ENCODE measurements around the gene RXRA. TPM values are rescaled to one million over a fixed set of nuclear protein-coding genes. Genes with fewer than 3 reads are reported as not detected.

RXRA gene
- polyA plus RNA-seq, 1 experiment, result 5.3 TPM

DNA sequence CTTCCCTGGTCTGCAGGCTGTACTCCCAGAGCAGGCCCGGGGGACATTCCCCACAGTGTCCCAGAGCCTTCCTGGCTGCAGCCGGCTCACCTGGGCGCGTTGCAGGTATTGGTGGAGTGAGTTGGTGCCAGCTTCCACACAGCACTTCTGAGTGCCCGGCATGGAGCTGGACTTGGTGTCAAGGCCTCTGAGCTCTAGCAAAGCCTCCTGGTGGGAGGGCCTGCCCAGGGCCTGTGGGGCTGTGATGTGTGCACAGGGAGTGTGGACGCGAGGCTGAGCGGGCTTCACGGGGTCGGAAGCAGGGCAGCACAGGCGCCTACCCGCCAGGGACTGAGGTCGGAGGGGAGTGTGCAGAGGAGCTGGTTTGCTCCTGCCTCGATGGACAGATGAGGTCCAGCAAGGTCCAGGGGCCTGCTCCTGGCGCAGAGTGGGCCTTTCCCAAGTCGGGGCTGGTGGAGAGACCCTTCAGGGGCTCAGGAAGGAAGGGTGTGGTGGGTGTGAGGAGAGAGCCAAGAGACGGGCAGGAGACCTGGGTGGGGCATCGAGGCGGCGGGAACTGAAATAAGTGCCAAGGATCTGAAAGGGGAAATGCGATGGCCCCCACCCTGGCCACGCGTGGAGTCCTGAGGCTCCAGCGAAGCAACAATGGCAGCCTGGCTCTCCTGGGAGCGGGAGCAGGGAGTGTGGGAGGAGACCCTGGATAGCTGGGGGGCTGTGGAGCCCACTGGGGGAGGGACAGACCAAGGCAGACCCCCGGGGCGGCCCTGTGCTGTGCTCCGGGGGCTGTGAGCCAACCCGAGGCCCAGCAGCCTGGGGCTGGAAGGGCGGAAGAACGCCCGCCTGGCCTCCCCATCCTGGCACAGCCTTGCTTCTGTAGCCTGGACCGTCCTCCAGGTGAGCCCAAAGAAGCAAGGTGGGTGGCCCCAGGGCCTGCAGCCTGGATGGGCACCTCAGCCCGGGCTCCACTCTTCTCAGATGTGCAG lies 78.4 kb downstream of the RXRA start:
- POLR2A ChIA-PET, result no interaction called here
- no peak for DNase-seq (ENCODE audit: low read depth, low spot score)
- CTCF ChIA-PET, result interaction anchor here (0.6 to 2.4 kb wide), 2 partner anchors 234 to 291 kb away, joined by 3 to 7 read pairs; no protein-coding TSS in a partner anchor
- peaks cover under 1% of the 10 kb centered on the region; the same call in 1 of the 2 replicates for H3K9me3 ChIP-seq (ENCODE audit: control insufficient read depth, insufficient read depth, low read length)
- no peak overlapping the region for H3K4me3 ChIP-seq (ENCODE audit: low read depth, low read length)
- H3K27ac ChIP-seq (ENCODE audit: low read depth, low read length), result peak overlapping the region; percentile 43
- no peaks in the 10 kb centered on the region for H3K27me3 ChIP-seq (ENCODE audit: control insufficient read depth, insufficient read depth, low read length)
- TF ChIP-seq, protein P1, sequence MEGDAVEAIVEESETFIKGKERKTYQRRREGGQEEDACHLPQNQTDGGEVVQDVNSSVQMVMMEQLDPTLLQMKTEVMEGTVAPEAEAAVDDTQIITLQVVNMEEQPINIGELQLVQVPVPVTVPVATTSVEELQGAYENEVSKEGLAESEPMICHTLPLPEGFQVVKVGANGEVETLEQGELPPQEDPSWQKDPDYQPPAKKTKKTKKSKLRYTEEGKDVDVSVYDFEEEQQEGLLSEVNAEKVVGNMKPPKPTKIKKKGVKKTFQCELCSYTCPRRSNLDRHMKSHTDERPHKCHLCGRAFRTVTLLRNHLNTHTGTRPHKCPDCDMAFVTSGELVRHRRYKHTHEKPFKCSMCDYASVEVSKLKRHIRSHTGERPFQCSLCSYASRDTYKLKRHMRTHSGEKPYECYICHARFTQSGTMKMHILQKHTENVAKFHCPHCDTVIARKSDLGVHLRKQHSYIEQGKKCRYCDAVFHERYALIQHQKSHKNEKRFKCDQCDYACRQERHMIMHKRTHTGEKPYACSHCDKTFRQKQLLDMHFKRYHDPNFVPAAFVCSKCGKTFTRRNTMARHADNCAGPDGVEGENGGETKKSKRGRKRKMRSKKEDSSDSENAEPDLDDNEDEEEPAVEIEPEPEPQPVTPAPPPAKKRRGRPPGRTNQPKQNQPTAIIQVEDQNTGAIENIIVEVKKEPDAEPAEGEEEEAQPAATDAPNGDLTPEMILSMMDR (IDR thresholded peaks at IDR 0.05; ENCODE audit: low read depth, low read length), result no peak

DNA sequence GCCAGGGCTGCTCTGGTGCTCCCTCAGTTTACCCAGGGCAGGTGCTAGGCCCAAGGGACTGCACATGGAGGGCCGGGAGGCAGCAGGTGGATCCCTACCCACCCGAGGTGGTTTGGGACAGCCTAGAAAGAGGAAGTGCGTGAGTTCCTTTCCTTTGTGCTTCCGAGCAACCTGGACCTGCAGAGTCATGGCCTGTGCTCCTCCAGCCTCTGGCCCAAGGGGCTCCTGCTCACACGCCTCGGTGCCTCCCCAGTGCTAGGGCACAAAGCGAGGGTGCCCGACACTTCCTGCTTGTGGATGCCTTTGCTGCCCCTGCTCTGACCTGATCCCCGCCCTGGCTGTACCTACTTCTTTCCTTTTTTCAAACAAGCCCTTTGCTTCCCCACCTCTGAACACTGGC lies 79.3 kb downstream of the RXRA start:
- Histone ChIP-seq H3K9me3 (ENCODE audit: control insufficient read depth, insufficient read depth, low read length) (no peaks in the 10 kb centered on the region; the same call in 1 of the 2 replicates), H3K4me3 (ENCODE audit: low read depth, low read length) (no peak overlapping the region), H3K27me3 (ENCODE audit: control insufficient read depth, insufficient read depth, low read length) (no peaks in the 10 kb centered on the region), H3K27ac (ENCODE audit: low read depth, low read length) (no peak overlapping the region)
- ChIA-PET POLR2A (interaction anchor here (2.1 kb wide), 1 partner anchor 78 kb away, joined by 9 read pairs; no protein-coding TSS in a partner anchor), CTCF (no interaction called here)
- TF ChIP-seq, protein P1 (IDR thresholded peaks at IDR 0.05; ENCODE audit: low read depth, low read length), result no peak
- no peak for DNase-seq (ENCODE audit: low read depth, low spot score)

DNA sequence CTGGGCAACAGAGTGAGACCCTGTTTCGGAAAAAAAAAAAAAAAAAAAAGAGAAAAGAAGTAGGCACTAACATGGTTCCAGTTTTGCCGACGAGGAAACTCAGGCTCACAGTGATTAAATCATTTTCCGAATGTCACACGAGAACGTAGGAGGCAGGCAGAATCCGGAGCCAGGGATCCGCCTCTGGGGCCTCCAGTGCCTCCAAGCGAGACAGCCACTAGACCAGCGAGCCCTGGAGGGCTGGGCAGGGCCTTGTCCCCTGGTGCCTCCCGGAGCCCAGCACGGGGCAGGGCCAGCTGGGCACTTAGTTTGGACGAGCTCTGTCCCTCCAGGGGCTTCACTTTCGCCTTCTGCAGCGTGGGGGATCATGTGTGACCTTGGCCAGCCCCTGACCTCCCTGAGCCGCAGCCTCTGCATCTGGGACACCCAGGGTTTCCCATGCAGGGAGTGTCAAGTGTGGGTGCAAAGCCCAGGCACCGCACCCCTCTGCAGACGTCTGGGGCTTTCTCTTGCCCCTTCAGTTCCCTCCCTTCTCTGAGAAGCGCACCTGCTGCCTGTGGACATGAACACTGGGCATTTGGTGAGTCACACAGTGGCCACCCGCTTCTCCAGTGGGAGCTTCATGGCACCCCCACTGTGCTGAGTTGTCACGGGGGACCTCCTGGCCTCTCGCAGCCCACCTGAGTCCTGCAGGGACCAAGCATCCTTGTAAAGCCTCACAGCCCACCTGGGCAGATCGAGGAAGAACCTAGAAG lies 80.3 kb downstream of the RXRA start:
- no peak for DNase-seq (ENCODE audit: low read depth, low spot score)
- H3K9me3 ChIP-seq (ENCODE audit: control insufficient read depth, insufficient read depth, low read length), result no peaks in the 10 kb centered on the region; the same call in 1 of the 2 replicates
- TF ChIP-seq, protein P1 (IDR thresholded peaks at IDR 0.05; ENCODE audit: low read depth, low read length), result no peak
- CTCF ChIA-PET, result interaction anchor here (0.8 to 1.4 kb wide), 2 partner anchors 43 to 235 kb away, joined by 3 to 4 read pairs; no protein-coding TSS in a partner anchor
- POLR2A ChIA-PET, result interaction anchor here (0.6 to 2.1 kb wide), 2 partner anchors 79 to 81 kb away, joined by 3 to 9 read pairs; no protein-coding TSS in a partner anchor
- H3K27ac ChIP-seq (ENCODE audit: low read depth, low read length), result peak overlapping the region; percentile 87
- H3K27me3 ChIP-seq (ENCODE audit: control insufficient read depth, insufficient read depth, low read length), result no peaks in the 10 kb centered on the region
- peak overlapping the region; percentile 37 for H3K4me3 ChIP-seq (ENCODE audit: low read depth, low read length)

DNA sequence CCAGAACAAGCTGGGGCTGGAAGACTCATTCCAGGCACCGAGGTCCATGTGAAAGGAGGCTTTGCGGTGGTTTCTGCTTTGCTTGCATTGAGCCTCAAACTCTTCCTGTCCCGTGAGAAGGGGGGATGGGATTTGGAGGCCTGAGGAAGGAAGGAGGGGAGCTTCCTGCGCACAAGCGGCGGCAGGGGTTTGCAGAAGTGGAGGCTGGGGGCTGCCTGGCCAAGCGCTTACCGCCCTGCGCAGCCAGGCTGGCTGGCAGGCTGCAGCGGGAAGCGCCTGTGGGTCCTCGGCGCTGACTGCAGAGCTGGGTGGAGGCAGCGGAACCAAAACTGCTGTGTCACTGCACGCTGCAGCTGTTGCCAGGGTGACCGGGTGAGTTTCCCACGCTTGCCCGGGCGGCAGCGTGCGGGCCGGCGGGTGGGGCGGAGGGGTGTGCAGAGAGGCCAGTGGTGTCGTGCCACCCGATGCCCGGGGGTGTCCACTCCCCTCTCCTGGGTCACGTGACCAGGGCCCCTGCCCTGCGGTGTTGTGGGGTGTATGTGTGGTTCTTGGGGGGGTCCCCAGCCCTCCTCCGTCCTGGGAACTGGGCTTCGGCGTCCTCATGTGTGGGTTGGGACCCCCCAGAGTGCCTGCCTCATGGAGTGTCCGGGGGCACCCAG lies 81.0 kb downstream of the RXRA start:
- ChIA-PET POLR2A (interaction anchor here (0.6 to 2.1 kb wide), 3 partner anchors 63 to 82 kb away, joined by 3 to 9 read pairs (median 3); no protein-coding TSS in a partner anchor), CTCF (interaction anchor here (0.8 to 1.4 kb wide), 2 partner anchors 42 to 236 kb away, joined by 3 to 4 read pairs; no protein-coding TSS in a partner anchor)
- TF ChIP-seq, protein P1 (IDR thresholded peaks at IDR 0.05; ENCODE audit: low read depth, low read length), result no peak
- peak overlapping the region; percentile 87 for H3K27ac ChIP-seq (ENCODE audit: low read depth, low read length)
- H3K9me3 ChIP-seq (ENCODE audit: control insufficient read depth, insufficient read depth, low read length), result no peaks in the 10 kb centered on the region; the same call in 1 of the 2 replicates
- no peaks in the 10 kb centered on the region for H3K27me3 ChIP-seq (ENCODE audit: control insufficient read depth, insufficient read depth, low read length)
- DNase-seq (ENCODE audit: low read depth, low spot score), result peak; percentile 71
- H3K4me3 ChIP-seq (ENCODE audit: low read depth, low read length), result peak overlapping the region; percentile 37
